ENCODE data around the gene RAD51B.

- TF ChIP-seq CTCF (IDR thresholded peaks at IDR 0.05) = no peak
- TF ChIP-seq POLR2A (IDR thresholded peaks at IDR 0.05) = no peak
Observed at GRCh38 chr14:68314642-68315041, 495.1 kb downstream of the RAD51B start.
